MCF 10A (cell line): ENCODE results near the gene ARID5A. TPM values are rescaled to one million over a fixed set of nuclear protein-coding genes. Genes with fewer than 3 reads are reported as not detected.
A peak's percentile ranks its signal among the peaks of the same experiment; 100 is the strongest.

Experiments used
- BruUV-seq: library from RNA; stranded (reverse); fragments of 400-500 nt; replicated peaks from 2 replicates; lab custom pipeline; 2021; lab: Mats Ljungman, UMichigan
- CTCF ChIA-PET: fragments of 300-600 bp; sonication (Branson Sonifier 250); formaldehyde crosslinking; extraction: SDS; loops from one replicate; lab custom pipeline; 2021; ENCODE audit warnings: antibody characterized with exemption, inconsistent platforms; lab: Yijun Ruan, JAX
- POLR2A ChIA-PET: fragments of 300-600, 350-650 bp; sonication (Branson Sonifier 250); formaldehyde crosslinking; extraction: SDS; loops from one replicate; lab custom pipeline; 2020; ENCODE audit warnings: antibody characterized with exemption, inconsistent platforms; lab: Yijun Ruan, JAX
- DNase-seq: peaks from one replicate; pipeline ENCODE4 v3.0.0-alpha.2; 2018; ENCODE audit not compliant: unreplicated experiment
- H3K27ac Mint-ChIP-seq: one replicate; pipeline ENCODE4 v1.8.0; 2022; ENCODE audit warnings: mild to moderate bottlenecking, low read depth, mixed read lengths; ENCODE audit not compliant: unreplicated experiment
- H3K27me3 Mint-ChIP-seq: one replicate; pipeline ENCODE4 v1.8.0; 2022; ENCODE audit warnings: mixed read lengths; ENCODE audit not compliant: insufficient read depth, unreplicated experiment
- H3K36me3 Mint-ChIP-seq: one replicate; pipeline ENCODE4 v1.8.0; 2022; ENCODE audit warnings: mild to moderate bottlenecking, moderate library complexity, mixed read lengths; ENCODE audit not compliant: insufficient read depth, unreplicated experiment
- H3K4me1 Mint-ChIP-seq: one replicate; pipeline ENCODE4 v1.8.0; 2022; ENCODE audit warnings: mixed read lengths; ENCODE audit not compliant: insufficient read depth, unreplicated experiment
- H3K4me3 Mint-ChIP-seq: one replicate; pipeline ENCODE4 v1.8.0; 2022; ENCODE audit warnings: mild to moderate bottlenecking, moderate library complexity, mixed read lengths; ENCODE audit not compliant: unreplicated experiment
- H3K9me3 Mint-ChIP-seq: one replicate; pipeline ENCODE4 v1.8.0; 2022; ENCODE audit warnings: mixed read lengths; ENCODE audit not compliant: unreplicated experiment
- intact Hi-C: fragments of 100-400 bp; cut with micrococcal nuclease; formaldehyde crosslinking; loops from 2 replicates; pipeline ENCODE4 v1.14.1; 2022
- total RNA-seq: library from RNA; stranded (reverse); gene quantifications from 2 replicates; pipeline ENCODE4 v1.2.3, GENCODE V29; 2022
- TF ChIP-seq, protein P1 (sequence below): fragments of 200-600 bp; IDR thresholded peaks from one replicate; pipeline ENCODE4 v1.8.0; 2022; ENCODE audit warnings: antibody characterized with exemption, mild to moderate bottlenecking; ENCODE audit not compliant: unreplicated experiment

Gene ARID5A
- total RNA-seq, 1 experiment from 2014 or later: 3.4 TPM

GRCh38 chr2:96584017-96584416, 47.5 kb downstream of the ARID5A start:
- Mint-ChIP-seq H3K27ac (no peak overlapping the region), H3K27me3 (no peaks in the 10 kb centered on the region), H3K36me3 (peaks cover 33% of the 10 kb centered on the region), H3K4me3 (no peak overlapping the region), H3K4me1 (peaks cover 10% of the 10 kb centered on the region), H3K9me3 (no peaks in the 10 kb centered on the region)
- intact Hi-C loops: no loop called here
- peak; percentile 64 for DNase-seq
- ChIA-PET POLR2A (interaction anchor here (0.6 to 1.7 kb wide), 4 partner anchors 10 to 40 kb away, joined by 3 to 9 read pairs (median 5); no protein-coding TSS in a partner anchor), CTCF (interaction anchor here (0.6 kb wide), 1 partner anchor 16 kb away, joined by 3 read pairs; no protein-coding TSS in a partner anchor)
- TF ChIP-seq, protein P1, sequence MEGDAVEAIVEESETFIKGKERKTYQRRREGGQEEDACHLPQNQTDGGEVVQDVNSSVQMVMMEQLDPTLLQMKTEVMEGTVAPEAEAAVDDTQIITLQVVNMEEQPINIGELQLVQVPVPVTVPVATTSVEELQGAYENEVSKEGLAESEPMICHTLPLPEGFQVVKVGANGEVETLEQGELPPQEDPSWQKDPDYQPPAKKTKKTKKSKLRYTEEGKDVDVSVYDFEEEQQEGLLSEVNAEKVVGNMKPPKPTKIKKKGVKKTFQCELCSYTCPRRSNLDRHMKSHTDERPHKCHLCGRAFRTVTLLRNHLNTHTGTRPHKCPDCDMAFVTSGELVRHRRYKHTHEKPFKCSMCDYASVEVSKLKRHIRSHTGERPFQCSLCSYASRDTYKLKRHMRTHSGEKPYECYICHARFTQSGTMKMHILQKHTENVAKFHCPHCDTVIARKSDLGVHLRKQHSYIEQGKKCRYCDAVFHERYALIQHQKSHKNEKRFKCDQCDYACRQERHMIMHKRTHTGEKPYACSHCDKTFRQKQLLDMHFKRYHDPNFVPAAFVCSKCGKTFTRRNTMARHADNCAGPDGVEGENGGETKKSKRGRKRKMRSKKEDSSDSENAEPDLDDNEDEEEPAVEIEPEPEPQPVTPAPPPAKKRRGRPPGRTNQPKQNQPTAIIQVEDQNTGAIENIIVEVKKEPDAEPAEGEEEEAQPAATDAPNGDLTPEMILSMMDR: no peak
- BruUV-seq: no TSS peak

- POLR2A ChIA-PET: no interaction called here
- no TSS peak for BruUV-seq
- TF ChIP-seq, protein P1: no peak
- Mint-ChIP-seq H3K27me3 (no peaks in the 10 kb centered on the region), H3K36me3 (peaks cover 47% of the 10 kb centered on the region), H3K4me3 (no peak overlapping the region), H3K4me1 (peaks cover 10% of the 10 kb centered on the region), H3K9me3 (no peaks in the 10 kb centered on the region), H3K27ac (no peak overlapping the region)
- no peak for DNase-seq
- intact Hi-C loops: no loop called here
- CTCF ChIA-PET: no interaction called here
Observed at GRCh38 chr2:96587843-96588242, 51.3 kb downstream of the ARID5A start.

DNA sequence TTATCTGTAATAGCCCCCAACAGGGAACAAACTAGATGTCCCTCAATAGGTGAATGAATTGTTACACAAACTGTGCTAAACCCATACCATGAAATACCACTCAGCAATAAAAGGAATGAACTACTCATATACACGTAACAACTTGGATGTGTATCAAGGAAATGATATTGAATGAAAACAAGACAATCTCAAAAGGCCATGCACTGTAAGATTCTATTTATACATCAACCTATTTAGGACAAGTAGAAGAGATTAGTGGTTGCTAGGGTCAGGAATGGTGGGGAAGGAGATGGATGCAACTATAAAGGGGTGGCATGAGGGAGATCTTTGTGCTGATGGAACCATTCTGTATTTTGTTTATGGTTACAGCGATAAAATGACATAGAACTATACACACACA, 54.5 kb downstream of the ARID5A start:
- H3K27me3 Mint-ChIP-seq: no peaks in the 10 kb centered on the region
- TF ChIP-seq, protein P1: no peak
- no TSS peak for BruUV-seq
- intact Hi-C loops: no loop called here
- peaks cover 52% of the 10 kb centered on the region for H3K36me3 Mint-ChIP-seq
- no peak overlapping the region for H3K27ac Mint-ChIP-seq
- H3K9me3 Mint-ChIP-seq: no peaks in the 10 kb centered on the region
- H3K4me1 Mint-ChIP-seq: no peaks in the 10 kb centered on the region
- DNase-seq: no peak
- ChIA-PET CTCF (no interaction called here), POLR2A (interaction anchor here (0.6 kb wide), 1 partner anchor 15 kb away, joined by 4 read pairs; no protein-coding TSS in a partner anchor)
- no peak overlapping the region for H3K4me3 Mint-ChIP-seq

DNA sequence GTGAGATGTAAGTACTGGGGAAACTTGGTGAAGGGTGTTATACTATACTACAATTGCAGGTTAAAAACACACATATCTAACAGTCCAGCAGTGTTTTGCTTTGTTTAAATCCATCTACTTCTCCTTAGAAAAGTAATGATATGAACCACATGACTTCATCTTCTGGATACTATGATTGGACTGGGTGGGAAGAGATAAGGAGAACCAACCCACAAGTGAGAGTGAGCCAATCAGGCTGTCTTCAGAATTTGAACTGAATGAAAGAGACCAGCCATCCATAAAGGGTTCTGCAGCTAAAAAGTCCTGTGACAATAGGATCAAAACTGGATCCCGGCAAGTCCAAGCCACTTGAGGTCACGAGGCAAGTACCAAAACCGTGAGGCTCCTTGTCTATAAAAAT, 54.9 kb downstream of the ARID5A start:
- CTCF ChIA-PET: no interaction called here
- Mint-ChIP-seq H3K27ac (no peak overlapping the region), H3K4me1 (no peaks in the 10 kb centered on the region), H3K36me3 (peaks cover 50% of the 10 kb centered on the region), H3K4me3 (no peak overlapping the region), H3K27me3 (no peaks in the 10 kb centered on the region), H3K9me3 (no peaks in the 10 kb centered on the region)
- no TSS peak for BruUV-seq
- DNase-seq: no peak
- POLR2A ChIA-PET: no interaction called here
- TF ChIP-seq, protein P1: no peak
- intact Hi-C loops: no loop called here
